HG03354 (cell line): ENCODE data around the gene LONP2.
"Not testable (repeated sequence)": the region's sequence is repeated elsewhere in the genome, so short reads cannot be mapped to it uniquely, and the experiment has no call there.

ENCODE experiments used
- ATAC-seq: cut with Tn5 transposase; IDR thresholded peaks from one replicate; pipeline ENCODE4 v1.9.1; 2021; ENCODE audit warnings: mild to moderate bottlenecking; ENCODE audit not compliant: unreplicated experiment, poor library complexity, severe bottlenecking

Gene LONP2

DNA sequence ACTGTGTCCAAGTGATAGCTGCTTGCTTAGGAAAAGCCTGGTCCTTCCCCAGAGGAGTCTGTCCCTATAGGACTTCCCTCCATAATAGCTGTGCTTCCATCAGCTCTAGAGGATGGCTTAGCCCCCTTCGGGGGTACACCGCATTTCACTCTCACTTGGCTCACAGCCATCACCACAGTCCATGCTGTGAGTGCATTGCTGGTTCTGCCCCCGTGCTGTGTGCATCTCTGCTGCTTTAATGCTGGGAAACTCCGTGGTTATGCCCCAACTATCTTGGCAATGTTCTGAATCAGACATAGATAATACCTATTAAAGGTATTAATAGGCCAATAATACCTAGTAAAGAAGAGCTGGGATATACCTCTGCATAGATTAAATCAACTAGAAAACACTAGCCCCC, 82.8 kb downstream of the LONP2 start:
- no peak for ATAC-seq

DNA sequence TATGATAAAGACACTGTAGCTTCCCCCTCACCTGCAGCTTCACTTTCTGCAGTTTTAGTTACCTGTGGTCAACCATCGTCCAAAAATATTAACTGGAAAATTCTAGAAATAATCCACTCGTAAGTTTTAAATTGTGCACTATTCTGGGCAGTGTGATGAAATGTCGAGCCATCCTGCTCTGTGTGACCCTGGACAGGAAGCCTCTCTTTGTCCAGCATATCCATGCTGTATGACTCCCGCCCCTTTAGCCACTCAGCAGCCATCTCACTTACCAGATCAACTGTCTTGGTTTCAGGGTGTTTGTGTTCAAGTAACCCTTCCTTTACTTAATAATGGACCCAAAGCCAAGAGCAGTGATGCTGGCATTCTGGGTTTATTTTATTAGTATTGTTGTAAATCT, 85.0 kb downstream of the LONP2 start:
- ATAC-seq: no peak

DNA sequence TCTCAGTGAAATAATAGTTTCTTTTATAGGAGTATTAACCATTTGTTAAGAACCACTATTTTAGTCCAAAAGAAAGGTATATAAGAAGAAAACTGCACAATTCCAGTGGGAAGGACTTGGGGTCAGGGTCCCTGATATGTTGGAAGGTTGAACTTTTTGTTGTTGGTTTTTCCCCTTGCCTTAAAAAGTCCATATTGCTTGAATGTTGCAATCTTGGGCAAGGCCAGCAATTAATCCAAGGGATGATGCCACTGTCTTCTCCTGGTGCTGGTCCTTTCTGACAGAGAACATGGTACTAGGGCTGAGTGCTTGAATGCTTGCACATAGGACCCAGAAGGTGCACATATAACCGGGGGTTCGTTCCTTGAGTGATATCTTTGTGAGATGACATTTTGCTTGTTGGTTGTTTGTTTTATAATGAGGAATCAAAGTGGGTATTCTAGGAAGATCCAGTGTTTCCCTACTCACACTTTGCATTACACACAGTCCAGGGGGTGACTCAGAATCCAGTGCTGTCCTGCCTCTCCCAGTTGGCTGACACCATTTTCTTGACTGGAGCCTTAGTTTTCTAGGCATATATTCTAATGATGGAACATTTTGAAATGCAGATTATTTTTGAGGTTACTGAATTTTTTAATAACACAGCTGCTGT, 86.2 kb downstream of the LONP2 start:
- ATAC-seq: no peak

DNA sequence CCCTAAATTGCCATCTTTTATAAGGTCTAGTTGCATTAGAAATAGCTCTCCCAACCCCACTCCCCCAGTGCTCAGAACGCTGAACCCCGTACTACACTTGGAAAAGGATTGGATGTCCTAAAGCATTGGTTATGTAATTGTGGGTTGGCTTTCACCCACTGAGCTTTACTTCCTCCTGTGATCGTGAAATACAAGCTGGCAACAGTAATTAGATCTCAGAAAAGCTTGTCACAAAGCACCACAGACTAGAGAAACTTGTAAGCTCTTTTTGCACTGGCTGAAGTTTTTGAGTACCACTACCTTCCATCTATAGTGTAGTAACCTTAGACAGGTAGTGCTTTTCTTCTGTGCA, 86.7 kb downstream of the LONP2 start:
- no peak for ATAC-seq

DNA sequence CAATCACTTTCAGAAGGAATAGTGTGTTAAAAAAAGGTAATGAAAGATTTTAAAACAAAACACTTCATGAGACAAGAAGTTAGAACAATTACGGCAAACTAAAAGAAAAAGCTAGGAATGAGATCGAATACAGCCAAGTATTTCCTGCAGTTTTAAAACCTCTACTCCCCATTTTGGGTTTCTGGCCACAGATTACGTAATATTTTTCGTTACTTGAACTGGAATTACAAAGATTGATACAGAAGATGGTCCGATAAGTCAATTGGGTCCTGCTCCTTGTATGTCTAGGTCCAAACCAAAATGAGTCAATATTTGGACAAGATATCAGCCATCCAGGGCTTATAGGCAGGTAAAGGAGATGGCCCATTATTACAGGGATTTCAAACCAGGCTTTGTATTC, 88.9 kb downstream of the LONP2 start:
- no peak for ATAC-seq

DNA sequence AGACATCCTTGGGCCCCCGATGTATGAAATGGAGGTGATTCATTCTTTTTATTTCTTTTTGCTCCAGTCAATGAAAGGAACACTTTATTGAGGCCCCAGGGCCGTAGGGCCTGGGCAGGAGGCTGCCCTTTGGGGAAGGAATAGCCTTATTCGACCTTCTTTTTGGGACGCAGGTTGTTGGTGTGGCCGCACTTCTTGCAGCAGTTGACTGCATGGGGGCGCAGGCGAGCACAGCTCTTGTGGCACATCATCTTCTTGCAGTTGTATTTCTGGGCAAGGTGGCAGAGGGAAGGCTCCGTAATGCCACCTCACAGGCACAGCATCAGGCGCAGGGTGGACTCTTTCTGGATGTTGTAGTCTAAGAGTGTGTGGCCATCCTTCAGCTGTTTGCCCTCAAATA, 90.2 kb downstream of the LONP2 start:
- no peak for ATAC-seq

DNA sequence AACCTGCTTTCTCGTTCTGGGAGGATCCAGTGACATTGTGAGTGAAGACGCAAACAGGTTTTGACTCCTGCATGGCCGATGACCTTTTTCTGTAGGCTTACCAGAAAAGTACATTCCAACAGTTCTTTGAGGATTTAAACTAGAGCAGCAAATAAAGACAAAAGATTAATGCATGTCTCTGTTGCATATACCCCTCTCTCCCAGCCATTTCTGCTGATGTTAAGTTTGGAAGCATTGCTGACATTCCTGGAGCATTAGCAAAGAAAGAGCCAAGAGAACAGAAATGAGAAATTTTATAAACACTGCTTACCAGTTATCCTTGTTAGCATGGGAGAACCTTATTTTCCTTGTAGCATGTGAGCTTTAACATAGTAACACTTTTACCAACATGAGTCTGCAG, 91.9 kb downstream of the LONP2 start:
- ATAC-seq: no peak

DNA sequence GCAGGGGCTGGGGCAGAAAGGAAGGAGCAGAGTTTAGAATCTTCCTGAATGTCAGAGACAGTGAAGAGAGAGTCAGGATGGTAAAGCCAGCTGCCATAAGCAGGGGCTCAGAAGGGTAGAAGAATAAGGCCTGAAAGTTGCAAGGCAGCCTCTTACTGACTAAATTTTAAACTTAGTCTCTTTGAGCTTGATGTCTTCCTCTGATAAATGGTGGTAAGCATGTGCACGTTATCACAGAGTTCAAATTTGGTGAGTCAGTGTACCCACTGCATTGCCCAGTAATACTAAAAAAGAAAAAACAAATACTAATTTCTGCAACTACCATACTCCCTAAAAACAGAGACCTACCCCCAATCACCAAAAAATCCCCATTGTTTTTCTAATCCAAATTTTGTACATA, 96.0 kb downstream of the LONP2 start:
- no peak for ATAC-seq

DNA sequence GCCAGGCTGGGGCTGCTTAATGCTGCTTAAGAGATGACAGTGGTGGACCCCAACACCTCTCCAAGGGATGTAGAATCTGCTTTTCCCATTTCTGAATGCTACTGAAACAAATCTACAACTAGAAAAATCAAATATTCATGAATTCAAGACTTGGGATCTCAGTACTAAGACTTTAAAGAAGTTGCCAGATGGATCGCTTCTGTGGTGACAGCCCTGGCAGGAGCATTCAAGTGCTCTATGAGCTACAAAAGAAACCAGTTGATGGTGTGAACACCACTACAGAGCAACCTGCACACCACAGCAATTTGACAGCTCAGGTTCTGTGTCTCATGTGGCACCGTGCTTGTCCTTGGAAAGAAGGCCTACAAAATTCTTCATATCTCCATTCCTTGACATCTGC, 98.5 kb downstream of the LONP2 start:
- ATAC-seq: no peak

DNA sequence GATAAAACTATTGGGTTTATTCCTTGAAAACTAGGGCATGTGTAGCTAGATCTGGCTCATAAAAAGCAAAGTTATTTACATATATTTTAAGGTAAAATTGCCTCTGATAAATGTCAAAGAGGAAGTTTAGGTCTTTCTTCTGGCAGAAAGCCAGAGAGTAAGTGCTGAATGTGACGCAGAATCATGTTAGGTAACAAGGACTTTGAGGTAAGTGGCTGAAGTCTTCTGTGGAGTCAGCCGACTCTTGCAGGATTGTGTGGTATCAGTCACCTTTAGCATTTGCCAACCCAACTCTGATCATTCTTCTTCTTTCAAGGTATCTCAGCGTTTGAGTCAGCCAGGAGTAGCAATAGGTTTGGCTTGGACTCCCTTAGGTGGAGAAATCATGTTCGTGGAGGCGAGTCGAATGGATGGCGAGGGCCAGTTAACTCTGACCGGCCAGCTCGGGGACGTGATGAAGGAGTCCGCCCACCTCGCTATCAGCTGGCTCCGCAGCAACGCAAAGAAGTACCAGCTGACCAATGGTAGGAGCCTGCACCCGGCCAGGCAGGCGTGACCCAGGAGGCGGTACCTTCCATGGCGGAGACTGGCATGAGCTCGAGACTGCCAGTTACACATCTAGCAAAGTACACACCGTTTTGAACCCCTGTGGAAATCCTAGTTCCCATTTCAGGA, 103.2 kb downstream of the LONP2 start:
- ATAC-seq: no peak

DNA sequence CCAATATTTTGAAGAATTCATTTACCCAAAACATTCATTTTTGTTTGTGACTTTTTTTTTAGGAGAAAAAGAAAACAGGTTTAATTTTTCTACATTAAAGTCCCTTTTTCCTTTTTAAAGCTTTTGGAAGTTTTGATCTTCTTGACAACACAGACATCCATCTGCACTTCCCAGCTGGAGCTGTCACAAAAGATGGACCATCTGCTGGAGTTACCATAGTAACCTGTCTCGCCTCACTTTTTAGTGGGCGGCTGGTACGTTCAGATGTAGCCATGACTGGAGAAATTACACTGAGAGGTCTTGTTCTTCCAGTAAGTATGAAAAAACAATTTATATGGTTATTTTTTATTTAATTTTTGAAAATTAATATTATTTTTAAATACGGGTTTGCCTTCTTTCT, 103.9 kb downstream of the LONP2 start:
- ATAC-seq: no peak

DNA sequence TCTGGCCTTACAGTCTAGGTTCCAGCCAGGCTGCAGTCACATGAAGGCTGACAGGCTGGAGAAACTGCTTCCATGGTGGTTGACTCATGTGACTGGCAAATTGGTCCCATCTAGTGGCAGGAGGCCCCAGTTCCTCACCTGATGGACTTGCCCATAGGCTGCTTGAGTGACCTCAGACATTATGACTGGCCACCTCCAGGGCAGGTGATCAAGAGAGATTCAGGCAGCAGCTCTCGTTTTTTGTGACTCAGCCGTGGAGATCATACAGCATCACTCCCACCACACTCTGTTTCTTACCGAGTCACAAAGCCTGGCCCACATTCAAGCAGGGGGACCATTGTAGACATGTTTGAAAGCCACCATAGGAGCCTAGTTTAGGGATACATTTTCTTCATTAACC, 106.6 kb downstream of the LONP2 start:
- no peak for ATAC-seq

DNA sequence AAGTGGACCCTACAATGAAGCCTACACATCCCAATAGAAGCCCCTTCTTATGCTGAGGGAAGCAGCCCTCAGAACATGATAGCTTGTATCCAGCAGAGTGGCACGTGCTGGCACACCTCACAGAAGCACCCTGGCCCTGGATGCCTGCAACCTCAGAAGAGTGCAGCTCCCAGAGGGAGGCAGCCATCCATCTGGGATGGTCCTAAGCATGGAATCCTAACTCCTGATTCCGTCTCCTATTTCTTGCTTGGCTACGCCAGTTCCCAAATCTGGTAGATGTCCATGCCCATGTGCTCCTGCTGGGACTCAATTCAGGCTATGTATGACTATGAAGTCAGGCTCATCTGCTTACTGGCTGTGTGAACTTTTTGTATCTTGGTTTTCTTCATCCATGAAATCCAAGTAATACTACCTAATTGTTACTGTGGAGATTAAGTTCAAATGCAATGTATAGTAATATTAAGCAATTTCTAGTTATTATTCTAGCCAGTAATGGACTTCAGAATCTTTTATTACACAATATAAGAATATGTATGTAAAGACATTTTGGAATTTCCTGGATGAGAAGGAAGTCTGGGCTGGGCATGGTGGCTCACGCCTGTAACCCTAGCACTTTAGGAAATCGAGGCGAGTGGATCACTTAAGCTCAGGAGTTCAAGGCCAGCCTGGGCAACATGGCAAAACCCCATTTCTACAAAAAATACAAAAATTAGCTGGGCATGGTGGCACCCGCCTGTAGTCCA, 108.7 kb downstream of the LONP2 start:
- ATAC-seq: no peak

DNA sequence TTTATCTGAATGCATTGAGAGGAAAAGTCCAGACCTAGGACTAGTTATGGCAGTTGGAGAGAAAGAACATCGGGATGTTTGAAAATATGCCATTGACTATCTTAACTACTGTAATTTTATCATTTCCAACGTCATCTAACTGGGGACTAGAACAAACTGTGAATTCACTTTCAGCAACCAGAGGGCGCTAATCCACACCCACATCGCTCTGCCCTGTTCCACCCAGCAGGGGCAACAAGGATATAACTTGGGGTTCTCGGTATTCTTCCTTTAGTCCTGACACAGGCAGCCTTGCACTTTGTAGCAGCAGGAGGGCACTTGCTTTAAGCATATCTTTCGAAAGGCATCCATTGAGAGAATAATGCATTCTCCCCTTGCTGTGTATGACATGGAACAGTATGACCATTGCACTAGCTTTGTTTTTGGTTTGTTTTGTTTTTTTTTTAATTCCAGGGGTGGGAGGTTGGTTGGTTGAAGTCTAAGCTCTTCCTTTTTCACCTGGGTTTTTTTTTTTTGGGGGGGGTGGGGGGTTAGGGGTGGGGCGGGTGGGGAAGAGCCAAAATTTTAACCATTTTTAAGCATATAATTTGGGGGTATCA, 109.6 kb downstream of the LONP2 start:
- ATAC-seq: peak; percentile 90

DNA sequence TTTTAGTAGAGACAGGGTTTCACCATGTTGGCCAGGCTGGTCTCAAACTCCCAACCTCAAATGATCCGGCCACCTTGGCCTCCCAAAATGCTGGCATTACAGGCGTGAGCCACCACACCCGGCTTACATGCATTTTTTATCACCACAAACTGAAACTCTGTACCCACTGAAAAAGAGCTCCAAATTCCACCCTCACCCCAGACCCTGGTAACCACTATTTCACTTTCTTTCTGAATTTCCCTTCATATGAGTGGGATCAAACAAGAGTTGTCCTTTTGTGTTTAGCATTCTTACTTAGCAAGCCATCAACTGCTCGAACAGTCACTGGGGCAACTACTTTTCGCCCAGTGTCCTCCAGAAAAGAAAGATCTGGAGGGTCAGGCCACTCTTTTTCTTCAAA, 110.3 kb downstream of the LONP2 start:
- ATAC-seq: not testable (repeated sequence)

DNA sequence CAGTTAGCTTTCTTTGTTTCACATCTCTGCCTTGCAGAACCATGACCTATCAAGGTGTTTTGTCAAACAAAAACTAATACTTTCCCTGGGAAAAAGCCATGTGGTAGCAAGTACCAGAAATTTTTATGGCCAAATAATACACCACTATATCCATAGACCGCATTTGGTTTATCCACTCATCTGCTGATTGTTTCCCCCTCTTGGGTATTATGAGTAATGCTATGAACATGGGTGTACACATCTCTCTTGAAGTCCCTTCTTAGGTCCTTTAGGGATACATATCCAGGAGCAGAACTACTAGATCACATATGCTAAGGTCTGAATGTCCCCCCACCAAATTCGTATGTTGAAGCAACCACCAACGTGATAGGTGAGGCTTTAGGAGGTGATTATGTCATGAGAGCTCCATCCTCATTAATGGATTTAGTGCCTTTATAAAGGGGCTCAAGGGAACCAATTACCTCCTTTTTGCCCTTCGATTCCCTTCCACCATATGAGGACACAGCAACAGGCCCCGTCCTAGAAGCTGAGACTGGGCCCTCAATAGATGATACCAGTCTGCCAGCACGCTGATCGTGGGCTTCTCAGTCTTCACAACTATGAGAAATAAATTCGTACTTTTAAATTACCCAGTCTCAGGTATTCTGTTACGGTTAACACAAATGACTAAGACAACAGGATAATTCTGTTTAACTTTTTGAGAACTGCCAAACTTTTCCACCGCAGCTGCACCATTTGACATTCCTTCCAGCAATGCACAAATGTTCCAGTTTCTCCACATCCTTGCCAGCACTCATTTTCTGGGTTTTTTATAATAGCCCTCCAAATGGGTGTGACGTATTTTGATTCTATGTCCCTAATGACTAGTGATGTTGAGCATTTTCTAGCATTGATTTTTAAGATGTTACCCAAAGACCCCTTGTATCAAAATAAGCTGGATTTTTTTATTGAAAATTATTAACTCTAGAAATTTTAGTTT, 111.1 kb downstream of the LONP2 start:
- ATAC-seq: no peak

DNA sequence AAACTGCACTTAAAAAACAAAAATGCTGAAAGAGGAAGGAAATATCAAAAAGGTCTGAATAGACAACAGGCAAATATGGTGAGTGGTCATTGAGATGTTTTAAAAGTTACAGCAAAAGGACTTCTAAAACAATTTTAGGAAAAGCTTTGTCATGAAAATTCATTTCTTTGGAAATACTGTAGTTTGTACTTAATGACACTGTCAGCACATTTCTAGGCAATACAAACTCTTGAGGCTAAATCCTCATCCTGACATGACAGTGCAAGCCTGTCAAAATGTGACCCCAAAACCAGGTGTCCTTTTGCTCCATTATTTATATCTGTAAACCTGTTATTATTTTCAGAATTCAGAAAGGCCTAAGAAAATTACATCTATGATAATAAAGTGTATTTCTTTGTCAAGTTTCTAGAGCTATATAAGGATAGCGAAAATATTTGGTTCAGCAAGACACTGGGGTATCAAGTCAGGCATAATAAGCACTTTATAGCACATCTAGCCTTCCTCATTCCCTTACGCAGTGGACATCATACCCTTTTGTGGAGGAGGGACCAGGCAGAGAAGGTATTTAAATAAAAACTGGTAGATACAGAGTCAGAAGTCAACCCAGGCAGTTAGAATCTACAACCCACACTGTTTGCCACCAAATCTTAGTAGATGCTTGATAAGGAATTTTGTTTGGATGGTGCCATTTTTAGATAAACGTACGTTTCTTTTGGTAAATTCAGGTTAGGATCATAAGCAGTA, 112.7 kb downstream of the LONP2 start:
- ATAC-seq: no peak

DNA sequence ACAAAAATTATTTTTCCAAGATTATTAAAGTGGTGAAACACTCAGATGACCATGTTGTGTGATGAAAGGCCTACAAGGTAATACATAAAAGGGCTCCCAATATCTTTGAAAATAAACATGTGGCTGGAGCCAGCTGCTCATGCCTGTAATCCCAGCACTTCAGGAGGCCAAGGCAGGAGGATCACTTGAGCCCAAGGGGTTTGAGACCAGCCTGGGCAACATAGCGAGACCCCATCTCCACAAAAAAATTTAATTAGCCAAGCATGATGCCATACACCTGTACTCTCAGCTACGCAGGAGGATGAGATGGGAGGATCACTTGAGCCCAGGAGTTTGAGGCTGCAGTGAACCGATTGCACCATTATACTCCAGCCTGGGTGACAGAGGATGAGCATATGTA, 114.3 kb downstream of the LONP2 start:
- no peak for ATAC-seq

DNA sequence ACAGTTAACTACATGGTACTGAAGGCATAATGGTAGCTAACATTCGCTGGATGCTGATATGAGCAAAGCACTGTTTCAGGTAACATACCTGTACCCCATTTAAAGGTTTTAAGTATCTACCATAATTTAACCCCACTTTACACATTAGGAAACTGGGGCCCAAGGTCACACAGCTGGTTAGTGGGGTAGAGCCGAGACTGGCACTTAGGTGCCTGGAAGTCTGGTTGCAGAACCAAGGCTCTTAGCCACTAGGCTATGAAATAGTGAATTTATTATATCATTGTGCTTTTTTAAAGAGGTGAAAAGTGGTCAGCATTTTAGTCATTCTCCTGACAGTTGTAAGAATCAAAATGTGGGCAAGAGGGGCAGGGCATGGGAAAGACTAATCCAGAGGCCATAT, 115.9 kb downstream of the LONP2 start:
- no peak for ATAC-seq
